HepG2 (cell line): ENCODE data around the gene TBC1D16. TPM values are rescaled to one million over a fixed set of nuclear protein-coding genes. Genes with fewer than 3 reads are reported as not detected.

Experiments
- IRF2 ChIP-seq: IDR thresholded peaks from 2 replicates; pipeline ENCODE4 v1.6.1; 2018; ENCODE audit warnings: missing genetic modification reagents, missing compliant biosample characterization
- MLXIP ChIP-seq: sonication (generic); formaldehyde crosslinking; IDR thresholded peaks from 2 replicates; pipeline ENCODE4 v1.9.0; 2021; ENCODE audit warnings: missing genetic modification reagents, borderline replicate concordance
- NFATC3 ChIP-seq: sonication (generic); formaldehyde crosslinking; IDR thresholded peaks from 2 replicates; pipeline ENCODE4 v1.5.1; 2020; ENCODE audit warnings: mild to moderate bottlenecking, missing genetic modification reagents
- TRIM22 ChIP-seq: fragments of 450-650 bp; IDR thresholded peaks from 2 replicates; pipeline ENCODE4 v1.6.1; 2017
- ZNF274 ChIP-seq: sonication (generic); formaldehyde crosslinking; IDR thresholded peaks from 2 replicates; pipeline ENCODE4 v1.5.1; 2020; ENCODE audit warnings: mild to moderate bottlenecking, missing genetic modification reagents
- ZNF572 ChIP-seq: sonication (generic); formaldehyde crosslinking; IDR thresholded peaks from 2 replicates; pipeline ENCODE4 v1.5.1; 2020; ENCODE audit warnings: mild to moderate bottlenecking, missing genetic modification reagents
- ZNF777 ChIP-seq: sonication (generic); formaldehyde crosslinking; IDR thresholded peaks from 2 replicates; pipeline ENCODE4 v1.4.0; 2020; ENCODE audit warnings: missing genetic modification reagents
- ZNF891 ChIP-seq: sonication (generic); formaldehyde crosslinking; IDR thresholded peaks from 2 replicates; pipeline ENCODE4 v1.5.0; 2020; ENCODE audit warnings: mild to moderate bottlenecking, missing genetic modification reagents
- polyA plus RNA-seq, 8 experiments: library from polyadenylated mRNA; depleted of rRNA in 3 of 8; stranded (reverse) in 7 of 8; unstranded in 1 of 8; fragments of >200 nt; fragmentation: Illumina TruSeq in 4 of 8; extraction: Trizol in 4 of 8; gene quantifications; 2 replicates each; pipeline versions ENCODE4 v1.2.1 to v1.2.3, GENCODE V29; 2011 to 2016; ENCODE audit warnings: low read depth in 4 of 8, missing spikeins in 1 of 8, mixed read lengths in 1 of 8; ENCODE audit not compliant: insufficient read depth in 1 of 8
- total RNA-seq, 5 experiments: library from RNA; depleted of rRNA; stranded (reverse); fragments of >200 nt; fragmentation: Illumina TruSeq; extraction: Trizol; gene quantifications; 2 replicates each; pipeline ENCODE4 v1.2.3, GENCODE V29; 2016; ENCODE audit warnings: low read depth in 1 of 5
- TF ChIP-seq, protein P1 (sequence below): sonication (generic); formaldehyde crosslinking; IDR thresholded peaks from 2 replicates; pipeline ENCODE4 v1.5.0; 2020; ENCODE audit warnings: mild to moderate bottlenecking, missing genetic modification reagents
- TF ChIP-seq, protein P2 (sequence below): sonication (generic); formaldehyde crosslinking; IDR thresholded peaks from 2 replicates; pipeline ENCODE4 v1.8.0; 2022; ENCODE audit warnings: missing genetic modification reagents, mild to moderate bottlenecking, moderate library complexity, borderline replicate concordance
- TF ChIP-seq, protein P3 (sequence below): sonication (generic); formaldehyde crosslinking; IDR thresholded peaks from 2 replicates; pipeline ENCODE4 v1.4.0; 2020; ENCODE audit warnings: missing genetic modification reagents, borderline replicate concordance

TBC1D16 gene
- total and polyA plus RNA-seq, 2 of the 13 experiments (the other 11 are each of a cell fraction or from before 2014, with no cell fraction given), result 14.9 to 24.9 TPM

- TF ChIP-seq, protein P1, sequence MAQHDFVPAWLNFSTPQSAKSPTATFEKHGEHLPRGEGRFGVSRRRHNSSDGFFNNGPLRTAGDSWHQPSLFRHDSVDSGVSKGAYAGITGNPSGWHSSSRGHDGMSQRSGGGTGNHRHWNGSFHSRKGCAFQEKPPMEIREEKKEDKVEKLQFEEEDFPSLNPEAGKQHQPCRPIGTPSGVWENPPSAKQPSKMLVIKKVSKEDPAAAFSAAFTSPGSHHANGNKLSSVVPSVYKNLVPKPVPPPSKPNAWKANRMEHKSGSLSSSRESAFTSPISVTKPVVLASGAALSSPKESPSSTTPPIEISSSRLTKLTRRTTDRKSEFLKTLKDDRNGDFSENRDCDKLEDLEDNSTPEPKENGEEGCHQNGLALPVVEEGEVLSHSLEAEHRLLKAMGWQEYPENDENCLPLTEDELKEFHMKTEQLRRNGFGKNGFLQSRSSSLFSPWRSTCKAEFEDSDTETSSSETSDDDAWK (CRISPR knock-in tag), result no peak
- TF ChIP-seq NFATC3 (CRISPR knock-in tag) (no peak), ZNF891 (no peak; the same call in 1 of the 2 replicates), ZNF572 (CRISPR knock-in tag) (no peak), MLXIP (CRISPR knock-in tag) (no peak), IRF2 (CRISPR knock-in tag) (no peak), TRIM22 (no peak), ZNF777 (CRISPR knock-in tag) (no peak), ZNF274 (no peak)
- TF ChIP-seq, protein P2, sequence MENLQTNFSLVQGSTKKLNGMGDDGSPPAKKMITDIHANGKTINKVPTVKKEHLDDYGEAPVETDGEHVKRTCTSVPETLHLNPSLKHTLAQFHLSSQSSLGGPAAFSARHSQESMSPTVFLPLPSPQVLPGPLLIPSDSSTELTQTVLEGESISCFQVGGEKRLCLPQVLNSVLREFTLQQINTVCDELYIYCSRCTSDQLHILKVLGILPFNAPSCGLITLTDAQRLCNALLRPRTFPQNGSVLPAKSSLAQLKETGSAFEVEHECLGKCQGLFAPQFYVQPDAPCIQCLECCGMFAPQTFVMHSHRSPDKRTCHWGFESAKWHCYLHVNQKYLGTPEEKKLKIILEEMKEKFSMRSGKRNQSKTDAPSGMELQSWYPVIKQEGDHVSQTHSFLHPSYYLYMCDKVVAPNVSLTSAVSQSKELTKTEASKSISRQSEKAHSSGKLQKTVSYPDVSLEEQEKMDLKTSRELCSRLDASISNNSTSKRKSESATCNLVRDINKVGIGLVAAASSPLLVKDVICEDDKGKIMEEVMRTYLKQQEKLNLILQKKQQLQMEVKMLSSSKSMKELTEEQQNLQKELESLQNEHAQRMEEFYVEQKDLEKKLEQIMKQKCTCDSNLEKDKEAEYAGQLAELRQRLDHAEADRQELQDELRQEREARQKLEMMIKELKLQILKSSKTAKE (CRISPR knock-in tag), result no peak
- TF ChIP-seq, protein P3, sequence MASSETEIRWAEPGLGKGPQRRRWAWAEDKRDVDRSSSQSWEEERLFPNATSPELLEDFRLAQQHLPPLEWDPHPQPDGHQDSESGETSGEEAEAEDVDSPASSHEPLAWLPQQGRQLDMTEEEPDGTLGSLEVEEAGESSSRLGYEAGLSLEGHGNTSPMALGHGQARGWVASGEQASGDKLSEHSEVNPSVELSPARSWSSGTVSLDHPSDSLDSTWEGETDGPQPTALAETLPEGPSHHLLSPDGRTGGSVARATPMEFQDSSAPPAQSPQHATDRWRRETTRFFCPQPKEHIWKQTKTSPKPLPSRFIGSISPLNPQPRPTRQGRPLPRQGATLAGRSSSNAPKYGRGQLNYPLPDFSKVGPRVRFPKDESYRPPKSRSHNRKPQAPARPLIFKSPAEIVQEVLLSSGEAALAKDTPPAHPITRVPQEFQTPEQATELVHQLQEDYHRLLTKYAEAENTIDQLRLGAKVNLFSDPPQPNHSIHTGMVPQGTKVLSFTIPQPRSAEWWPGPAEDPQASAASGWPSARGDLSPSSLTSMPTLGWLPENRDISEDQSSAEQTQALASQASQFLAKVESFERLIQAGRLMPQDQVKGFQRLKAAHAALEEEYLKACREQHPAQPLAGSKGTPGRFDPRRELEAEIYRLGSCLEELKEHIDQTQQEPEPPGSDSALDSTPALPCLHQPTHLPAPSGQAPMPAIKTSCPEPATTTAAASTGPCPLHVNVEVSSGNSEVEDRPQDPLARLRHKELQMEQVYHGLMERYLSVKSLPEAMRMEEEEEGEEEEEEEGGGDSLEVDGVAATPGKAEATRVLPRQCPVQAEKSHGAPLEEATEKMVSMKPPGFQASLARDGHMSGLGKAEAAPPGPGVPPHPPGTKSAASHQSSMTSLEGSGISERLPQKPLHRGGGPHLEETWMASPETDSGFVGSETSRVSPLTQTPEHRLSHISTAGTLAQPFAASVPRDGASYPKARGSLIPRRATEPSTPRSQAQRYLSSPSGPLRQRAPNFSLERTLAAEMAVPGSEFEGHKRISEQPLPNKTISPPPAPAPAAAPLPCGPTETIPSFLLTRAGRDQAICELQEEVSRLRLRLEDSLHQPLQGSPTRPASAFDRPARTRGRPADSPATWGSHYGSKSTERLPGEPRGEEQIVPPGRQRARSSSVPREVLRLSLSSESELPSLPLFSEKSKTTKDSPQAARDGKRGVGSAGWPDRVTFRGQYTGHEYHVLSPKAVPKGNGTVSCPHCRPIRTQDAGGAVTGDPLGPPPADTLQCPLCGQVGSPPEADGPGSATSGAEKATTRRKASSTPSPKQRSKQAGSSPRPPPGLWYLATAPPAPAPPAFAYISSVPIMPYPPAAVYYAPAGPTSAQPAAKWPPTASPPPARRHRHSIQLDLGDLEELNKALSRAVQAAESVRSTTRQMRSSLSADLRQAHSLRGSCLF (CRISPR knock-in tag), result no peak
These were observed 32.8 kb downstream of the TBC1D16 start (continued) for GRCh38 chr17:80002690-80003490.
